Fibroblast of the aortic adventitia (primary cell): ENCODE measurements around the gene SEC62. TPM values are rescaled to one million over a fixed set of nuclear protein-coding genes. Genes with fewer than 3 reads are reported as not detected.

ENCODE experiments used
- DNase-seq: peaks from one replicate; pipeline ENCODE4 v3.0.0-alpha.2; 2010; ENCODE audit warnings: low read depth
- H3K4me3 ChIP-seq: 2 replicates; pipeline ENCODE4 v1.5.1; 2011; ENCODE audit warnings: low read depth, mild to moderate bottlenecking, control low read depth, low read length, moderate library complexity
- total RNA-seq: library from RNA; depleted of rRNA; stranded (reverse); fragments of >200 nt; gene quantifications from 2 replicates; pipeline ENCODE4 v1.2.3, GENCODE V29; 2012; ENCODE audit warnings: low replicate concordance
- TF ChIP-seq, protein P1 (sequence below): IDR thresholded peaks from 2 replicates; pipeline ENCODE4 v1.5.1; 2011; ENCODE audit warnings: mild to moderate bottlenecking, low read length, control low read depth, inconsistent platforms; ENCODE audit not compliant: insufficient read depth

Gene SEC62
- total RNA-seq, 1 donor: 52.3 TPM

- no peak for DNase-seq
These were observed 27.3 kb upstream of the SEC62 start for GRCh38 chr3:169939320-169939719.

GRCh38 chr3:169939751-169940150 lies 26.9 kb upstream of the SEC62 start:
- no peak overlapping the region for H3K4me3 ChIP-seq
- TF ChIP-seq, protein P1, sequence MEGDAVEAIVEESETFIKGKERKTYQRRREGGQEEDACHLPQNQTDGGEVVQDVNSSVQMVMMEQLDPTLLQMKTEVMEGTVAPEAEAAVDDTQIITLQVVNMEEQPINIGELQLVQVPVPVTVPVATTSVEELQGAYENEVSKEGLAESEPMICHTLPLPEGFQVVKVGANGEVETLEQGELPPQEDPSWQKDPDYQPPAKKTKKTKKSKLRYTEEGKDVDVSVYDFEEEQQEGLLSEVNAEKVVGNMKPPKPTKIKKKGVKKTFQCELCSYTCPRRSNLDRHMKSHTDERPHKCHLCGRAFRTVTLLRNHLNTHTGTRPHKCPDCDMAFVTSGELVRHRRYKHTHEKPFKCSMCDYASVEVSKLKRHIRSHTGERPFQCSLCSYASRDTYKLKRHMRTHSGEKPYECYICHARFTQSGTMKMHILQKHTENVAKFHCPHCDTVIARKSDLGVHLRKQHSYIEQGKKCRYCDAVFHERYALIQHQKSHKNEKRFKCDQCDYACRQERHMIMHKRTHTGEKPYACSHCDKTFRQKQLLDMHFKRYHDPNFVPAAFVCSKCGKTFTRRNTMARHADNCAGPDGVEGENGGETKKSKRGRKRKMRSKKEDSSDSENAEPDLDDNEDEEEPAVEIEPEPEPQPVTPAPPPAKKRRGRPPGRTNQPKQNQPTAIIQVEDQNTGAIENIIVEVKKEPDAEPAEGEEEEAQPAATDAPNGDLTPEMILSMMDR: no peak
- DNase-seq: no peak

More at GRCh38 chr3:169939320-169939719, 27.3 kb upstream of the SEC62 start:
- H3K4me3 ChIP-seq: no peak overlapping the region
- TF ChIP-seq, protein P1: no peak

DNA sequence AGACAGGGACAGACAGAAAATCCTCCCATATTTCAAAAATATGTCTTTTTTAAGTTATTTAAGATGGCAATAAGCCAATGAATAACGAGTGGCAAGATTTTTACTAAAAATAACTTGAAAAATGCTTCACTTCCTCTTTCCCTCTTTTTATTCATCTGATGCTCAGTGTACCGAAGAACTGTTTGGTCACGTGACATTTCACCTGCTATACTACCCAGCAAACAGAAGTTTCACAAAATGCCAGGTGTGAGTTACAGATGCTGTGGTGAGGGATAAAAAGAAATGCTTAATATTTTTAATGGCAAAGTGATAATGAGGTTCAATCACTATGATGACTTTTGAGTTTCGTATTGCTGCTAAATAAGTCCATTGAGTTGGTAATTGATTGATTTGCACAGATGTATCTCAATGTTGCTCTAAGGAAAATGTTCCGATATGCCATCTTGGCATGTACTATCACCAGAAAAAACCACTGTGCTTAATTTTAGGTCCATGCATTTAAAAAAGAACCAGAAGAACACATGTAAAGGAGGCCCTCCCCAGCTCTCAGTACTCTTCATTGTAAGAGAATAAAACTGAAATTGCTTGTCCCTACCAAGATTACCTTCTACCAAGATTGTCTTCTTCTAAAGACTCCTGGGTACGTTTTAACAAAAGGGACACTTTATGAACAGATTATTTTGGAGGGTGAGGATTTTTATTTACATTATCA lies 26.0 kb upstream of the SEC62 start:
- no peak for DNase-seq
- TF ChIP-seq, protein P1: no peak
- no peak overlapping the region for H3K4me3 ChIP-seq

DNA sequence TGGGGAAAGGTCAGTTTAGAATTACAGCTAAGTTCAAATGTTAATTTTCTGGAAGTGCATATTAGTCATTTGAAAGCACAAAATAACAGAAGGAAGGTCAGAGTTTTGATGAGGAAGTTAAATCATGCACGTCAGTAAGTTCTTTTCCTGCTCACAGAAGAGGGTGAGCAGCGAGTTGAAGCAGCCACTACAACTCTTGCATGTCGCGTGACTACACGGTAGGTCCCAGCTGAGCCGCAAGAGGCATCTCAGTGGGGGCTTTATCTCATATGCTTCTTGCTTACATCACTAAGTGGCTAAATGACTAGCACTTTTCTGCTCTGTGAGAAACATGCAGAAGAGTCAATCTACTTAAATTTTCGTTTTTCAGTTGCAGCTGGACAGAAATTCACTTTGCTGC lies 21.3 kb upstream of the SEC62 start:
- no peak overlapping the region for H3K4me3 ChIP-seq
- DNase-seq: no peak
- TF ChIP-seq, protein P1: no peak

DNA sequence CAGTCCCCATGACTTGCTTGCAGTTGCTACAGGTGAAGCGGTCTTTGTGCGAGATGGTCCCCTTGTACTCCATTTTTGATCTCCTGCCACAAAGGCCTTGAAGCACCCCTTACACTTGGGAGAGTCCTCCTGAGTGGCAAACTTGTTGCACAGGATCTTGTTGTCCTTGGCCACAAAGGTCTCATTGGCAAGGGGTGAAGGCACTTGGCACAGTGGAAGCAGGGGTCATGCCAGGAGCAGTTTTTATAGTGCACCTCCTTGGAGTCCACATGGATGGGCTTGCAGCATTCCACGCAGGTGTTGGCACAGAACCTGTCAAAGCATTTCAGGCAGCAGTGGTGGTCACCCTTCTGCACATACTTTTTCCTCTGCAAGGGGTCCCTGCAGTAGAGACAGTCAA lies 20.3 kb upstream of the SEC62 start:
- TF ChIP-seq, protein P1: no peak

DNA sequence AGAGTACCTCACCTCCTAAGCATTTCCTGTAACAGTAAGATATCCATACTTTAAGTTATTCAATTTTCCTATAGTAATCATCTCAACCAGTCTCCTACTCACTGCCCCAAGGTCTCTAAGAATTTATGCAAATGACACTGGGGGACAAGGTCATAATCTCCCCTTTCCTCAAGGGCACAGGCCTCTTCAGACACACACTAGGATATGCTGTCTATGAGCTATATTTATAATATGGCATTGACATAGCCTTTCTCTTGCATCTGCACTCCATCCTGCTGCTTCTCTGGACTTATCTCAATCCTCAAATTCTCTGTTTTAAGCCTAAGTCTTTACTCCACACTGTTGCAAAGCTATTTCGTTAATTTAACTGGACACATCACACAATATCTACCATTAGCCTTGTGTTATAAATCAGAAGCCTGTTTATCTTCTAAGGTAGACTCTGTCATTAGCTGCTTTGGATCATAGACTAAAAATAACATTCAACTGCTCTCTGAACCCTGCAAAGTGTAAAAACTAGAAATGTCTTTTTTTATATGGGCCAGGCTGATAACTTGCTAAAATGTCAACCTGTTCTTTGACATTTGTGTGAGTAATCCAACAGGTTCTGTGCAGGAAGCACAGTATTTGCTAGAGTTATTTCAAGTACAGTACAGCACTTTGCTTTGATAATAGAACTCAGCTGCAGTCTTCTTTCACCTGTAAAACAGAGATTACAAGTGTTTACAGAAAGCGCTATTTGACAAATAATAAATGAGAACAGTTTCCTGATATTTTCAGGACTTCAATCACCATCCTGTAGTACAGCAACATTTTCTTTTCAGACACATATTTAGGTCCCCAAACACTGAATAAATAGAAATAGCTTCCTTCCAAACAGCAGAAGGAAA lies 17.8 kb upstream of the SEC62 start:
- DNase-seq: no peak
- TF ChIP-seq, protein P1: no peak
- no peak overlapping the region for H3K4me3 ChIP-seq

More for the DNA sequence above, 20.3 kb upstream of the SEC62 start:
- H3K4me3 ChIP-seq: no peak overlapping the region
- no peak for DNase-seq
